GM12872 (cell line): ENCODE measurements around the gene CKAP5.

ENCODE experiments used
- CTCF ChIP-seq: IDR thresholded peaks from 3 replicates; pipeline ENCODE4 v1.5.1; 2011; ENCODE audit warnings: low read depth, mild to moderate bottlenecking, low read length, moderate library complexity; ENCODE audit not compliant: insufficient read depth

CKAP5 gene

GRCh38 chr11:46766656-46767055 is 79.4 kb downstream of the CKAP5 start:
- TF ChIP-seq CTCF: no peak

- TF ChIP-seq CTCF: no peak
Measured at GRCh38 chr11:46762248-46762647, 83.8 kb downstream of the CKAP5 start.

- no peak for TF ChIP-seq CTCF
Measured at GRCh38 chr11:46761807-46762206, 84.3 kb downstream of the CKAP5 start.

- TF ChIP-seq CTCF: no peak
Measured at GRCh38 chr11:46760429-46761128, 85.5 kb downstream of the CKAP5 start.

GRCh38 chr11:46759196-46759595 is 86.9 kb downstream of the CKAP5 start:
- no peak for TF ChIP-seq CTCF

GRCh38 chr11:46755962-46756361 is 90.1 kb downstream of the CKAP5 start:
- no peak for TF ChIP-seq CTCF

- no peak for TF ChIP-seq CTCF
Measured at GRCh38 chr11:46747150-46747549, 98.9 kb downstream of the CKAP5 start.

GRCh38 chr11:46745995-46746394 is 100.1 kb downstream of the CKAP5 start:
- no peak for TF ChIP-seq CTCF
